GM12801 (cell line): ENCODE measurements around the gene GID8.

Experiments used
- TF ChIP-seq, protein P1 (sequence below): IDR thresholded peaks from one replicate; pipeline ENCODE4 v1.5.1; 2011; ENCODE audit warnings: control low read depth; ENCODE audit not compliant: insufficient read length; ENCODE audit errors: extremely low read depth

GID8 gene

GRCh38 chr20:62892348-62893304 lies 45.3 kb upstream of the GID8 start:
- TF ChIP-seq, protein P1, sequence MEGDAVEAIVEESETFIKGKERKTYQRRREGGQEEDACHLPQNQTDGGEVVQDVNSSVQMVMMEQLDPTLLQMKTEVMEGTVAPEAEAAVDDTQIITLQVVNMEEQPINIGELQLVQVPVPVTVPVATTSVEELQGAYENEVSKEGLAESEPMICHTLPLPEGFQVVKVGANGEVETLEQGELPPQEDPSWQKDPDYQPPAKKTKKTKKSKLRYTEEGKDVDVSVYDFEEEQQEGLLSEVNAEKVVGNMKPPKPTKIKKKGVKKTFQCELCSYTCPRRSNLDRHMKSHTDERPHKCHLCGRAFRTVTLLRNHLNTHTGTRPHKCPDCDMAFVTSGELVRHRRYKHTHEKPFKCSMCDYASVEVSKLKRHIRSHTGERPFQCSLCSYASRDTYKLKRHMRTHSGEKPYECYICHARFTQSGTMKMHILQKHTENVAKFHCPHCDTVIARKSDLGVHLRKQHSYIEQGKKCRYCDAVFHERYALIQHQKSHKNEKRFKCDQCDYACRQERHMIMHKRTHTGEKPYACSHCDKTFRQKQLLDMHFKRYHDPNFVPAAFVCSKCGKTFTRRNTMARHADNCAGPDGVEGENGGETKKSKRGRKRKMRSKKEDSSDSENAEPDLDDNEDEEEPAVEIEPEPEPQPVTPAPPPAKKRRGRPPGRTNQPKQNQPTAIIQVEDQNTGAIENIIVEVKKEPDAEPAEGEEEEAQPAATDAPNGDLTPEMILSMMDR = no peak

DNA sequence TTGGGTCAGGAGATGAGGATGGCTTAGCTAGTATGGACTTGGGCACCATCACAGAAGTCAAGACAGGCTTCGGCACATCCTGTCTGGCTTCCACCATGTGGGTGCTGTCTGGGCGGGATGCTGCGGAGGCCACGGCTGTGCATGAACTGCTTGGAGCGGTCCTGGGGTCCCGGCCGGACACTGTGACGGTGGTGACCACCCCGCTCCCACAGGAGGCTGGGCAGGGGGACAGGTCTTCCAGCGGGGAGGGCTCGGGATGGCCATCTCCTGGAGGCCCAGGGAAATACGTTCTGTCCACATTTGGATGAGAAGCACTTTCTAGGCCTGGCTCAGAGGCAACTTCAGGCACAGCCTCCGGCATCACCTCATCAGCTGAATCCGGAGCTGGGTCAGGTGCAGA lies 44.2 kb upstream of the GID8 start:
- TF ChIP-seq, protein P1 = no peak

- TF ChIP-seq, protein P1 = no peak
Measured at GRCh38 chr20:62894261-62894660, 43.7 kb upstream of the GID8 start.

- TF ChIP-seq, protein P1 = no peak
Measured at GRCh38 chr20:62895539-62895938, 42.4 kb upstream of the GID8 start.

- TF ChIP-seq, protein P1 = no peak
Measured at GRCh38 chr20:62896526-62896925, 41.4 kb upstream of the GID8 start.

DNA sequence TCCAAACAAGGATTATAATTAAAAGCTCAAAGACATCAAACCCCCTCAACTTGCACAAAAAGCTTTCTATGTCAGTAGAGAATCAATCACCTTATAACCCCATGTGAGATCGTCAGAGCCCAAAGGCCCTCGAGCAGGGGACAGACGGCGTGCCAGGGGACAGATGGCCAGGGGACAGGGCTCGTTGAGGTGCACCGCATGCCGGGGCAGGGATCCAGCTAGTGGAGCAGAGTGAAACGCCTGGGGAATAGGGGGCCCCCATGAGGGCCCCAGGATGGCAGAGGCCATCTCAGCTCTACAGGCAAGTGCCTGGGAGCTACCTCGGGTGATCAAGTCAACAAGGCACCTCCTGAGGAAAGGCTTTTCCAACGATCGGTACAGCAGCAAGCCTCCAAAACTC lies 40.3 kb upstream of the GID8 start:
- TF ChIP-seq, protein P1 = no peak

- TF ChIP-seq, protein P1 = no peak
Measured at GRCh38 chr20:62898093-62898964, 39.6 kb upstream of the GID8 start.
